Diencephalon (tissue), 1 donor: ENCODE measurements around the gene TMEM238L. TPM values are rescaled to one million over a fixed set of nuclear protein-coding genes. Genes with fewer than 3 reads are reported as not detected.

Experiments used
- small RNA-seq: library from RNA; depleted of rRNA; stranded (forward); fragments of <200 nt; gene quantifications from one replicate; pipeline ENCODE3, GENCODE V24; 2014
- total RNA-seq: library from RNA; depleted of rRNA; stranded (reverse); fragments of >200 nt; gene quantifications from one replicate; pipeline ENCODE4 v1.2.3, GENCODE V29; 2014

The TMEM238L gene, protein sequence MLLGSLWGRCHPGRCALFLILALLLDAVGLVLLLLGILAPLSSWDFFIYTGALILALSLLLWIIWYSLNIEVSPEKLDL
- not detected for total RNA-seq

DNA sequence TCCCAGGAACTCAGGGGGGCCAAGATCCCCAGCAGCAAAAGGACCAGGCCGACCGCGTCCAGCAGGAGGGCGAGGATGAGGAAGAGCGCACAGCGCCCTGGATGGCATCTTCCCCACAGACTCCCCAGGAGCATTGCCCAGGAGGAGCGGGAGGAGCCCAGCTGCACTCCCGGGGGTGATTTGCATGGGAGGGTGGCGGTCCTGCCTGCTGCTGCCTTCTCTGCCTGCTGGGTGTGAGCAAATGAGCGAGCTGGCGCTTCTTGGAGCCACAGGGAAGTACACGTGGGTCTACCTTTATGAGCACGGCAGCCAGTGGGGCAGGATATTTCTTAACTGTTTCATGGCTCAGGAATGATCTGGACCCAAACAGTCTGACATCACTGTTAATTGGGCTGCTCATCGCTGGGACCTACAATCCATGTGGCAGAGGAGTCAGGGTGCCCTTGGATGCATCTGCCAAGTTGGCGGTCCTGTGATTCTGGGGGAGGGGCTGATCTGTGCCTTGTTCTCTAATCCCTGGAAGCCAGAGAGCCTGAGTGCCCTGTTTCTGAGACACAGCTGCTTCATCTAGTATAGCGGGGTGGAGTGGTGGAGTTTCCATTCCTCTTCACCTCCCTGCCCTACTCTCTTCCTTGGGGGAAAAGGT is at the start of gene TMEM238L:
TSS of gene TMEM238L (minus strand) at position 270 of the 646 bp plus-strand sequence. CDS start at position 134, 136 bp downstream.

DNA sequence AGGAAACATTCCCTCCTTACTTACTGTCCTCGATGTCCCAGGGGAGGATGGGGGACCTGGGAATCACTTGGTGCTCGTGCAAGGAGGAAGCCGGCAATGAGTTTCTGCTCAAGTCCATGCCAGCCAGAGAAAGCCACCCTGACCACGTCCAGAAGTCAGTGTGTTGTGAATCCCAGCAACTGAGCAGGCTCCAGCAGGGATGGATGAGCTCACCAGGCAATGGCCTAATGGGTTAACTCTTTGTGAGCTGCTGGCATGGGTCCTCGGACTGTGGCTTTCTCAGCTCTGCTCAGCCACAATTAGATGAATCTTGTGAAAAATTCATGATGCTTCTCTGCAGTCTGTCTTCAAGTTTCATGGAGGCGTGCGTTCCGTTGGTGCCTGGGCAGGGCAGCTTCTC is 34.0 kb upstream of the TMEM238L start, which contains the start of gene PIRT:
TSS of gene PIRT (minus strand) at position 167 of the 400 bp plus-strand sequence. CDS start 12,442 bp downstream, outside the sequence.

Small RNAs within 50 kb of the gene (small RNA-seq; reads per million reads assigned to genes)
- not detected for gene AC015908.2
- not detected for gene TMEM238L

Other genes with a start within 250 kb of the TMEM238L start
- 1.4 TPM for gene MYH3, start 146.8 kb downstream of the TMEM238L start, total RNA-seq
- 13.1 TPM for gene SCO1, start 106.6 kb downstream of the TMEM238L start, total RNA-seq
- gene ADPRM, start 106.5 kb downstream of the TMEM238L start, total RNA-seq, result 15.2 TPM
- gene TMEM220, start 74.1 kb downstream of the TMEM238L start, total RNA-seq, result 1.8 TPM
- 5.3 TPM for gene PIRT, start 34.0 kb upstream of the TMEM238L start, total RNA-seq